ENCODE data around the gene ANKRD65.
"Not testable (repeated sequence)": the region's sequence is repeated elsewhere in the genome, so short reads cannot be mapped to it uniquely, and the experiment has no call there.

Gene ANKRD65

DNA sequence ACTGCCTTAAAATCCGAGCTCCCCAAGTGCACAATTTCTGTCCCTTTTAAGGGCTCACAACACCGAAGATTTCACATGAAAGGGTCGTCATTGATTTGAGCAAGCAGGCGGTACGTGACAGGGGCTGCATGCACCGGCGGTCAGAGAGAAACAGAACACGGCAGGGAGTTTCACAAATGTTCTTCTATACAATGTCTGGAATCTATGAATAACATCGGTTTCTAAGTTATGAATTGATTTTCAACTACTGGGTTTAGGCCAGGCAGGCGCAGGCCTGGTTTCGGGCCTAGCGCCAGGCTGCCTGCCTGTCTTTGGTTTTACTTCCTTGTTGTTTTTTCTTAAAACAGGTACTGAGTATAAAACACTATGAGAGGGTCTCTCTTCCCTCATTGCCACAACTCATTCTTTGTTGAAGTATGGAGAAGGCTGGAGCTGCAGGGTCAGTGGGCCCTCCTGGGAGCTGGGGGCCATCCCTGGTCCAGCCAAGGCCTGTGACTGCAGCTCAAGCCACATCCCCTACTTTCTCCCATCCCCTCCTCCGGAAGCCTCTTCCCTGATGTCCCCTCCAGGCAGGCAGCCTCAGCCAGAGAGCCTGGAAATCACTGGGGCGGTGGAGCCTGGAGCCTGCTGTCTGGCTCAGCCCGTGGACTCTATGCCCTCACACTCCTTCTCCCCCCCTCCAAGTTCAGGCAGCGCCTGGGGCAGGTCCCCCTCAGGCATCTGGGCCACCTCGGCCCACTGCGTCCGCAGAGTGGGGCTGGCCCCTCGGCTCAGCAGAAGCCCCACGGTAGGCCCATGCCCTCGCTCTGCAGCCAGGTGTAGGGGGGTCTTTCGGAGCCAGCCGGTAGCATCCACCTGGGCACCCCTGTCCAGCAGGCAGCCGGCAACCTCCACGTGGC, 2.4 kb downstream of the ANKRD65 start:
- TF ChIP-seq, protein P1, sequence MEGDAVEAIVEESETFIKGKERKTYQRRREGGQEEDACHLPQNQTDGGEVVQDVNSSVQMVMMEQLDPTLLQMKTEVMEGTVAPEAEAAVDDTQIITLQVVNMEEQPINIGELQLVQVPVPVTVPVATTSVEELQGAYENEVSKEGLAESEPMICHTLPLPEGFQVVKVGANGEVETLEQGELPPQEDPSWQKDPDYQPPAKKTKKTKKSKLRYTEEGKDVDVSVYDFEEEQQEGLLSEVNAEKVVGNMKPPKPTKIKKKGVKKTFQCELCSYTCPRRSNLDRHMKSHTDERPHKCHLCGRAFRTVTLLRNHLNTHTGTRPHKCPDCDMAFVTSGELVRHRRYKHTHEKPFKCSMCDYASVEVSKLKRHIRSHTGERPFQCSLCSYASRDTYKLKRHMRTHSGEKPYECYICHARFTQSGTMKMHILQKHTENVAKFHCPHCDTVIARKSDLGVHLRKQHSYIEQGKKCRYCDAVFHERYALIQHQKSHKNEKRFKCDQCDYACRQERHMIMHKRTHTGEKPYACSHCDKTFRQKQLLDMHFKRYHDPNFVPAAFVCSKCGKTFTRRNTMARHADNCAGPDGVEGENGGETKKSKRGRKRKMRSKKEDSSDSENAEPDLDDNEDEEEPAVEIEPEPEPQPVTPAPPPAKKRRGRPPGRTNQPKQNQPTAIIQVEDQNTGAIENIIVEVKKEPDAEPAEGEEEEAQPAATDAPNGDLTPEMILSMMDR (IDR thresholded peaks at IDR 0.05; ENCODE audit: low read depth, low read length): no peak
- peak; percentile 24 for DNase-seq
- Histone ChIP-seq H3K4me3 (ENCODE audit: low read depth, low read length) (no peak overlapping the region), H3K36me3 (no peaks in the 10 kb centered on the region), H3K9me3 (no peaks in the 10 kb centered on the region), H3K4me1 (0 out of 2 replicates have a peak, but pooled peaks cover 3% of the 10 kb centered on the region), H3K27me3 (no peaks in the 10 kb centered on the region)

DNA sequence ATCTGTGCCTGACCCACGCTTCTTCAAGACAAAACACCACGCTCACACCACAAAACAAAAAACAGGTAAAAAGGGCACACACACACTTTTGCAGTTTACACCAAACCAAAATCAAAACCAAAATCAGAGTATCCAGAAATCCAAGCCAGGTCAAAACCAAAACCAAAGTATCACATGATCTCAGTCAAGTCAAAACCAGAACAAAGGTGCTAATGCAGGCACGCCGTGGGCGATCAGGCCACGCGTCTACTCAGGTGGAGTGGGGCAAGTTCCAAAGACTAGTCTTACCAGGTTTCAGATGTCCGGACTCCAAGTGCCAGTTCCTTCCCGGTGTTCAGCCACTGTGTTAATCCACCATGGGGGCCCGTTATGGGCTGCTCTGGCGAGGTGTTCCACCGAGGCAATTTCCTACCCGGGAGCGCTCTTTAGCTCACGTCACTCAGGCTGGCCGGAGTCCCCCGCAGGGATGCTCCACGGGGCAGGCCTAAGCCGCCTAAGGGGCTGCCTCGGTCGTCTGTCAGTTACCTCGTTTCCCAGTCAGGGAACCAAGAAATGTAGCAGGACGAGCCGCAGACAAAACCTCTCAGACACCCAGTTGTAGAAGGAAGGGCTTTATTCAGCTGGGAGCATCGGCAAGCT, 3.1 kb downstream of the ANKRD65 start:
- H3K4me3 ChIP-seq (ENCODE audit: low read depth, low read length); H3K36me3 ChIP-seq; H3K9me3 ChIP-seq; H3K27me3 ChIP-seq; H3K4me1 ChIP-seq; DNase-seq: not testable (repeated sequence)

DNA sequence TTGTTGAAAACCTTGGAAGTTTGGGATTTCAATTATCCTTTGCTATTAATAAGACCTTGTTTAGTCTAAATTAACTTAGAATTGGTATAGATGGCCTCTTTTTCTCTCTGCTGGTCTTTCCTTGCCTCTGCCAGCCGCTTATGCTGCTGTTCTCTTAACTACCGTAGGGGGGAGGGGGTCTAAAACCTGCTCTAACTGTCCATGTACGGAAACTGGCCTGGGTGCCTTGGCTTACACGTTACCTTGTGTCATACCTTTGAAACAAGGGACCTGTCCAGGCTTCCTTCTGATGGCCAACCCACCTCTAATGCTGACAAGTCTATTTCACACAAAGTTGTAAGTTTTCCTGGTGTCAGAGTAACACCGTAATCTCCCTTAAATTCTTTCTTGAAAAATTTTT, 3.7 kb downstream of the ANKRD65 start:
- not testable (repeated sequence) for H3K4me3 ChIP-seq (ENCODE audit: low read depth, low read length); H3K36me3 ChIP-seq; H3K9me3 ChIP-seq; H3K27me3 ChIP-seq; H3K4me1 ChIP-seq; DNase-seq

DNA sequence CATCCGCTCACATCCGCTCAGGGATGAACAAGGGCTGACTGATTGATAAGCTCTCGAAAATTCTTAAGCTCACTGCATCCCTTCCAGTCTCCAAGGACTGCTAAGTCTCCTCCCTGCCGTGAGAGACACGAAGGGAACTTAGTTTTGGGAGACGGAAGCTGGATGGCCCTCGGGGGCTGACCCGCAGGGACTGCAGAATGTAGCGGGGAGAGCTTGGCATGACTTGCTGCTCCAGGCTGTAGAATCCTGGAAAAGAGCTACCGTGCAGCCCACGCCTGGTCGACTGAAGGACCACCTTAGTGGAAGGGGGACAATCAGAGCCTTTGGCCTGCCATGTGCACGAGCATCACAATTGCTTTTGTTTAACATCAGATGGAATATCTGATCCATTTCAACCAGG, 5.3 kb downstream of the ANKRD65 start:
- no peaks in the 10 kb centered on the region for H3K4me1 ChIP-seq
- no peak for DNase-seq
- H3K36me3 ChIP-seq: no peaks in the 10 kb centered on the region
- no peak overlapping the region for H3K4me3 ChIP-seq (ENCODE audit: low read depth, low read length)
- no peaks in the 10 kb centered on the region for H3K9me3 ChIP-seq
- H3K27me3 ChIP-seq: no peaks in the 10 kb centered on the region
- TF ChIP-seq, protein P1 (IDR thresholded peaks at IDR 0.05; ENCODE audit: low read depth, low read length): no peak

DNA sequence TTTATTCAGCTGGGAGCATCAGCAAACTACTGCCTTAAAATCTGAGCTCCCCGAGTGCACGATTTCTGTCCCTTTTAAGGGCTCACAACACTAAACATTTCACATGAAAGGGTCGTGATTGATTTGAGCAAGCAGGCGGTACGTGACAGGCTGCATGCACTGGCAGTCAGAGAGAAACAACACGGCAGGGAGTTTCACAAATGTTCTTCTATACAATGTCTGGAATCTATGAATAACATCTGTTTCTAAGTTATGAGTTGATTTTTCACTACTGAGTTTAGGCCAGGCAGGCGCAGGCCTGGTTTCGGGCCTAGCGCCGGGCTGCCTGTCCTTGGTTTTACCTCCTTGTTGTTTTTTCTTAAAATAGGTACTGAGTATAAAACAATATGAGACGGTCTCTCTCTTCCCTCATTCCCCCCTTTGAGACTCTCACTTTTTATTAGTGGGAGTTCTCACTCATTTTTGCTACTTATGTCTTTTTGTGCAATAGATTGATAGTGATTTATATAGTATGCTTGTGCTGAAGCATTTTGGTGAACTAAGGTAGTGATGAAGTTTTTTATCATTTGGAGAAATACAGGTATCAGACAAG, 8.7 kb downstream of the ANKRD65 start:
- DNase-seq; H3K9me3 ChIP-seq; H3K4me1 ChIP-seq; H3K27me3 ChIP-seq; H3K4me3 ChIP-seq (ENCODE audit: low read depth, low read length): not testable (repeated sequence)
- H3K36me3 ChIP-seq: peaks cover 10% of the 10 kb centered on the region

DNA sequence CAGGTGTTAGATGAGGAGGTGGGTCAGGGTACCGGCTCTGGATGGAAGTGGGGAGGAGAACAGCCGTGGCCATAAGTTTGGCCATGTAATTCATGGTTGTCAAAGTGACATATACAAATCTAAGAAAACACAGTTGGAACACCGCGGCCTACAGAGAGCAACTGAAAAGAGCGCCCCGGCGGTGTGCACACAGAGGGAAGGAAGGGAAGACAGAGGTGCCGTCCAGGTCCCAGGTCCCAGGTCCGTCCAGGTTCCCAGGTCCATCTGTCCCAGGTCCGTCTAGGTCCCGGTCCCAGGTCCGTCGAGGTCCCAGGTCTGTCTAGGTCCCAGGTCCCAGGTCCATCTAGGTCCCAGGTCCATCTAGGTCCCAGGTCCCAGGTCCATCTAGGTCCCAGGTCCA, 9.4 kb downstream of the ANKRD65 start:
- Histone ChIP-seq H3K4me1 (no peaks in the 10 kb centered on the region), H3K27me3 (no peaks in the 10 kb centered on the region), H3K36me3 (peaks cover 17% of the 10 kb centered on the region), H3K9me3 (no peaks in the 10 kb centered on the region), H3K4me3 (ENCODE audit: low read depth, low read length) (no peak overlapping the region)
- TF ChIP-seq, protein P1 (IDR thresholded peaks at IDR 0.05; ENCODE audit: low read depth, low read length): no peak
- DNase-seq: no peak

DNA sequence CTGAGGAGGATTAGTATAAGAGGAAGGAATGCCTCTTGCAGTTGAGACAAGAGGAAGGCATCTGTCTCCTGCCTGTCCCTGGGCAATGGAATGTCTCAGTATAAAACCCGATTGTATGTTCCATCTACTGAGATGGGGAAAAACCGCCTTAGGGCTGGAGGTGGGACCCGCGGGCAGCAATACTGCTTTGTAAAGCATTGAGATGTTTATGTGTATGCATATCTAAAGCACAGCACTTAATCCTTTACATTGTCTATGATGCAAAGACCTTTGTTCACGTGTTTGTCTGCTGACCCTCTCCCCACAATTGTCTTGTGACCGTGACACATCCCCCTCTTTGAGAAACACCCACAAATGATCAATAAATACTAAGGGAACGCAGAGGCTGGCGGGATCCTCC, 10.8 kb downstream of the ANKRD65 start:
- H3K27me3 ChIP-seq; H3K4me1 ChIP-seq; DNase-seq; H3K9me3 ChIP-seq; H3K4me3 ChIP-seq (ENCODE audit: low read depth, low read length): not testable (repeated sequence)
- peaks cover 28% of the 10 kb centered on the region for H3K36me3 ChIP-seq
